Effector CD4-positive, alpha-beta T cell (primary cell): ENCODE measurements around the gene EPHB2.

Experiments
- DNase-seq: peaks from one replicate; pipeline ENCODE4 v3.0.0-alpha.2; 2020

Gene EPHB2

GRCh38 chr1:22752339-22752738, 41.7 kb downstream of the EPHB2 start:
- no peak for DNase-seq

GRCh38 chr1:22753481-22753971, 42.9 kb downstream of the EPHB2 start:
- DNase-seq, result no peak

- DNase-seq, result no peak
Measured at GRCh38 chr1:22754106-22754768, 43.6 kb downstream of the EPHB2 start.

- DNase-seq, result no peak
Measured at GRCh38 chr1:22754824-22755223, 44.2 kb downstream of the EPHB2 start.

- no peak for DNase-seq
Measured at GRCh38 chr1:22755641-22756040, 45.0 kb downstream of the EPHB2 start.

- DNase-seq, result no peak
Measured at GRCh38 chr1:22756125-22756735, 45.6 kb downstream of the EPHB2 start.

GRCh38 chr1:22760455-22760854, 49.8 kb downstream of the EPHB2 start:
- DNase-seq, result no peak

- no peak for DNase-seq
Measured at GRCh38 chr1:22761101-22761500, 50.5 kb downstream of the EPHB2 start.

- DNase-seq, result no peak
Measured at GRCh38 chr1:22761821-22762220, 51.2 kb downstream of the EPHB2 start.

- no peak for DNase-seq
Measured at GRCh38 chr1:22763487-22764200, 53.0 kb downstream of the EPHB2 start.

GRCh38 chr1:22767852-22768251, 57.2 kb downstream of the EPHB2 start:
- no peak for DNase-seq

- no peak for DNase-seq
Measured at GRCh38 chr1:22769932-22770331, 59.3 kb downstream of the EPHB2 start.

- DNase-seq, result no peak
Measured at GRCh38 chr1:22772014-22772413, 61.4 kb downstream of the EPHB2 start.

- DNase-seq, result no peak
Measured at GRCh38 chr1:22773981-22774832, 63.6 kb downstream of the EPHB2 start.

- DNase-seq, result no peak
Measured at GRCh38 chr1:22774833-22775182, 64.2 kb downstream of the EPHB2 start.

GRCh38 chr1:22775478-22775877, 64.8 kb downstream of the EPHB2 start:
- DNase-seq, result no peak

GRCh38 chr1:22776035-22776613, 65.5 kb downstream of the EPHB2 start:
- no peak for DNase-seq

- no peak for DNase-seq
Measured at GRCh38 chr1:22777388-22778057, 66.9 kb downstream of the EPHB2 start.

- DNase-seq, result no peak
Measured at GRCh38 chr1:22778408-22778807, 67.8 kb downstream of the EPHB2 start.

GRCh38 chr1:22778862-22779520, 68.4 kb downstream of the EPHB2 start:
- DNase-seq, result no peak

GRCh38 chr1:22780696-22781095, 70.1 kb downstream of the EPHB2 start:
- no peak for DNase-seq

- DNase-seq, result no peak
Measured at GRCh38 chr1:22781483-22781882, 70.8 kb downstream of the EPHB2 start.
